KBM-7 (cell line): ENCODE results near the gene TBC1D10A.

Source experiments
- DNase-seq: peaks from one replicate; pipeline ENCODE4 v3.0.0-alpha.2; 2015
- in situ Hi-C: fragments of 300-500 bp; cut with MboI; formaldehyde crosslinking; loops from 2 replicates; pipeline ENCODE4 v1.14.3; 2020; ENCODE audit warnings: low sequenced_read_pairs, low pct_unique_long_range_greater_than_20kb, mixed read lengths

Gene TBC1D10A

GRCh38 chr22:30307041-30307574 is 19.6 kb downstream of the TBC1D10A start:
- in situ Hi-C loops: no loop called here
- DNase-seq: no peak

DNA sequence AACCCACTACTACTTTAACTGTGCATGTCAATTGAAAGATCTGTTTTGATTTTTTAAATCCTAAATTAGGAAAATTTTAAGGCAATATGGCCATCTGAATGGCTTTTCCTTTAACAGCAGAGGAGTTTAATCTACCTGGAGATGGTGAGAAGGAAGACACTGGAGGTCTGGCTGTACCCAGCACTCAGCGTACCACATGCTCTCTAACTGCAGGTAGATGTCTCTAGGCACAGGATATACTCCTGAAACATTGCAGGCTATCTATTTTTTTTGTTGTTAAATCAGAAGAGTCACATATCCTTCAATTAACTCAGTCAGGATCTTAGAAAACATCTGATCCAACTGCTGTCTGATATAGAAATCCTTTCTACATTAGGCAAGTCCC is 20.1 kb downstream of the TBC1D10A start:
- no peak for DNase-seq
- in situ Hi-C loops: no loop called here

GRCh38 chr22:30305906-30306626 is 20.7 kb downstream of the TBC1D10A start:
- peak; percentile 80 for DNase-seq
- in situ Hi-C loops: no loop called here

DNA sequence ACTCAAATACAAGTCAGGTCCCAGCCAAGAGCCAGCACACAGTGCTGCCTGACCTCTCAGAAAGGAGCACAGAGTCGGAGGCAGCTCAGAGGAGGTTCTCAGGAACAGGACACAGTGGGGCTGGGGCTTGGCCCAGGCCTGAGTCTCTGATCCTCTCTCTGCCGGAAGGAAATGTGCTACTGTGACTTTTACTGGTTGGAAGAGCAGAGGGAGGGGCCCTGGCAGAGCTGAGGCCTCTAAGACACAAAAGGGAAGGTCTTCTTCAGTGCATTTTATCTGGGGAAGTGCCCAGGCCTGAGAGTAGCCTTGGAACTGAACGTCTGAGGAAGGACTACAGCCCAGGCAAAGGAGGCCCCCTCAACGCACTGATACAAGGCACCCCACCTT is 21.2 kb downstream of the TBC1D10A start:
- DNase-seq: peak; percentile 84
- in situ Hi-C loops: no loop called here

DNA sequence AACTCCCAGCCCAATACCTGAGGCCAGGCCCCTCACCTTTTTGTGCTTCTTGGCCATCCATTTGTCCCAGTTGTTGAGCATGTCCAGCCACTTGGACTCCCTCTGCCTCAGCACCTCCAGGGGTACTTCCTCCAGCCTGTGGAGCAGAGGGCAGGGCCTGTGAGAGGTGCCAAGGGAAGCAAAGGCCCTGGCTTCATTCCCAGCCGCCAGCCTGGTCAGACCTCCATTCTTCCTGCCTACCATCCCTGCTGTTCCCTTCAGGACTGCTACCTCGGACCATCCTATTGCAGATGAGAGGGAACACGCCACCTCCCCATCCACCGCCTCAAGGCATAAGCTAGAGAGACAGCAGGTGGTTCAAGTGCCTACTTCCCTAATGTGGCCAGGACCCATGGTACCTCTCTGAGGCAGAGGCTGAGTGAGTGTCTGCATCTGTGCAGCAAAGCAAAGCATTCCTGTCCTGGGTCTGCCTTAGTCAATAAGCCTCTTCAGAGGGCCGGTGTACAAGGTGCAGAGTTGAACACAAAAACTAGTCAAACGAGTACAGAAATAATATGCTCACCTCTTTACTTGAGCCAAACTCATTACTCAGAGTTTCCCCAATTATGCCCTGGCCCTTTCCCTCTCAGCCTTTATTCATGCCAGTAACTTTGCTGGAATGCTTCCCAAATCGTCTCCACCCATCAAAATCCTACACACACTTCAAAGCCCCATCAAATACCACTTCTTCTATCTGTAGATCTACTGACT is 22.1 kb downstream of the TBC1D10A start:
- in situ Hi-C loops: no loop called here
- DNase-seq: no peak

DNA sequence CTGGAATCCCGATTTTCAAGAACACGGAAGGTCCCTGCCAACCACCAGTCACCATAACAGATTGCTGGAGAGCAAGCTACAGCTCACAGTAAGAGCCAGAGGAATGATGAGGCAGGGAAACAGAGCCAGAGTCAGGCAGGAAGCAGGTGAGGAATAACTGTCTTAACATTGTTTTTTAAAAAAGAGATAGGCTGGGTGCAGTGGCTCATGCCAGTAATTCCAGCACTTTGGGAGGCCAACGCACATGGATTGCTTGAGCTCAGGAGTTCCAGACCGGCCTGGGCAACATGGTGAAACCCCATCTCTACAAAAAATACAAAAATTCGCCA is 24.0 kb downstream of the TBC1D10A start:
- DNase-seq: no peak
- in situ Hi-C loops: no loop called here

GRCh38 chr22:30301995-30302809 is 24.5 kb downstream of the TBC1D10A start:
- in situ Hi-C loops: no loop called here
- peak; percentile 83 for DNase-seq

GRCh38 chr22:30299322-30299721 is 27.4 kb downstream of the TBC1D10A start:
- in situ Hi-C loops: no loop called here
- no peak for DNase-seq

- in situ Hi-C loops: no loop called here
- no peak for DNase-seq
Observed at GRCh38 chr22:30297991-30298701, 28.6 kb downstream of the TBC1D10A start.

GRCh38 chr22:30297276-30297990 is 29.3 kb downstream of the TBC1D10A start:
- in situ Hi-C loops: no loop called here
- no peak for DNase-seq

DNA sequence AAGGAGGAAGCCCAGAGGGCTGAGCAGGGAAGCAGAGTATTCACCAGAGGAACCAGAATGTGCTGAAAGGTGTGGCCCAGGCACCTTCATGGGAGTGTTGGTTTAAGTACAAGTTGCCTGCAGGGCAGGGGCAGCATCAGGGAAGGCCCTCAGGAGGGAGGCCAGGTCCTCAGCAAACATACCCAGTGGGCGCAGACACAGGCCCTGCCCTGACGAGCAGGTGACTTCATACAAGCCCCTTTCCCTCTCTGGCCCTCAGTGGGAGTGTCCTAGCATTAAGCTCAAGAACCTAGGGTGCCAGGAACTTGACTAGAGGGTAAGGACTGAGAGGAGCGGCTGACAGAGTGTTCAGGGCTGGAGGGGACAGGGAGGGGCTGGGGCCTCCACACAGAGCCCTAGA is 29.9 kb downstream of the TBC1D10A start:
- no peak for DNase-seq
- in situ Hi-C loops: no loop called here

GRCh38 chr22:30296324-30296723 is 30.4 kb downstream of the TBC1D10A start:
- no peak for DNase-seq
- in situ Hi-C loops: no loop called here

DNA sequence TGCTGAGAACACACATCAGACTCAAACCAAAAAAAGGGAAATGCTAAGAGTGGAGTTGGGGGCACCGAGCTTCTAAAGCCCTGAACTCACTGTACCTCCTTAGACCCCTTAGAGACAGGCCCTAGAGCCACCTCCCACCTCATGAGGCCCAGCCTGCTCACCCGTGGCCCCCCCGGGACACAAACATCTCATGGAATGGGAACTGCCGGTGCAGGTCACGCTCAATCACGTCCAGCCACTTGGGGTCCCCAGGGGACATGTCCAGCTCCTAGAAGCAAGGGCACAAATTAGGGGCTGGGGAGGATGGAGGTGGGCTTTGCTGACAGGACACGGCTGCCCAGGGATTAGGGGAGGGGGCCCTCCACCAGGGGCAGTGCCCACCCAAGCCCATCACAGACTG is 31.2 kb downstream of the TBC1D10A start:
- no peak for DNase-seq
- in situ Hi-C loops: no loop called here

- in situ Hi-C loops: no loop called here
- no peak for DNase-seq
Observed at GRCh38 chr22:30294830-30295229, 31.9 kb downstream of the TBC1D10A start.

DNA sequence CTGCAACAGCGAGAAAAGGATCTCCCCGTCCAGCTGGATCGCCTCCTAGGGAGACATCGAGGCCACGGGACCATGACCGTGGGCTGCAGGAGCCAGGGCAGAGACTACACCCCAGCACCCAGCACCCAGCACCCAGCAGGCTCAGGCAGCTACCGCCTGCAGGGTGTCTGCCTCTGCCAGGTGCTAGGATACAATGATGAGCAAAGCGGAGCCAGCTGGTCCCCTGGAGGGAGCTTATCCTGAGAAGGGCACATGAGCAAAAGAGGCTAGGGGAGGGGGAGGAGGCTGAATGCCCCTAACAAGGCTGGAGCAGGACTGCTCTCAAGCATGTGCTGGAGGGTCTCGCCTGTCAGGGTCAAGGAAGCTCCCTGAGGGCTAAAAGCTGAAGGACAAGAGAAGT is 32.7 kb downstream of the TBC1D10A start:
- in situ Hi-C loops: no loop called here
- no peak for DNase-seq

GRCh38 chr22:30293026-30293425 is 33.7 kb downstream of the TBC1D10A start:
- in situ Hi-C loops: no loop called here
- no peak for DNase-seq

GRCh38 chr22:30292069-30292970 is 34.4 kb downstream of the TBC1D10A start:
- no peak for DNase-seq
- in situ Hi-C loops: no loop called here
